Caco-2 (cell line): ENCODE measurements around the gene SRSF11. TPM values are rescaled to one million over a fixed set of nuclear protein-coding genes. Genes with fewer than 3 reads are reported as not detected.

Experiments used
- BruUV-seq: library from RNA; stranded (reverse); fragments of 400-500 nt; replicated peaks from 2 replicates; lab custom pipeline; 2021; lab: Mats Ljungman, UMichigan
- CTCF ChIA-PET: fragments of 300-600 bp; sonication (Branson Sonifier 250); formaldehyde crosslinking; loops from one replicate; lab custom pipeline; 2022; ENCODE audit warnings: antibody characterized with exemption; lab: Charles Lee
- POLR2A ChIA-PET: fragments of 300-600 bp; sonication (Branson Sonifier 250); formaldehyde crosslinking; loops from one replicate; lab custom pipeline; 2022; ENCODE audit warnings: antibody characterized with exemption; lab: Charles Lee
- DNase-seq, 2 experiments: peaks; one replicate each; pipeline versions ENCODE4 v3.0.0 to v3.0.0-alpha.2; 2020 to 2022
- H3K27me3 ChIP-seq: replicated peaks from 2 replicates; pipeline ENCODE4 v1.6.0; 2011; ENCODE audit warnings: low read length; ENCODE audit not compliant: control insufficient read depth, insufficient read depth
- H3K36me3 ChIP-seq: 2 replicates; pipeline ENCODE4 v1.5.1; 2011; ENCODE audit warnings: low read length; ENCODE audit not compliant: control insufficient read depth, insufficient read depth
- H3K4me1 ChIP-seq: fragments of 250-450 bp; sonication (Bioruptor Pico); 2 replicates; pipeline ENCODE4 v1.5.1; 2020; ENCODE audit warnings: mild to moderate bottlenecking
- H3K4me3 ChIP-seq: 2 replicates; pipeline ENCODE4 v1.5.1; 2011; ENCODE audit warnings: low read depth, mild to moderate bottlenecking, control low read depth, low read length
- H3K9me3 ChIP-seq: fragments of 250-450 bp; sonication (Bioruptor Pico); 2 replicates; pipeline ENCODE4 v1.5.1; 2020; ENCODE audit warnings: mild to moderate bottlenecking, moderate library complexity
- H3K27ac Mint-ChIP-seq: one replicate; pipeline ENCODE4 v1.8.0; 2022; ENCODE audit warnings: mixed read lengths; ENCODE audit not compliant: unreplicated experiment
- H3K27me3 Mint-ChIP-seq: one replicate; pipeline ENCODE4 v1.8.0; 2022; ENCODE audit warnings: mixed read lengths; ENCODE audit not compliant: insufficient read depth, unreplicated experiment
- H3K36me3 Mint-ChIP-seq: one replicate; pipeline ENCODE4 v1.8.0; 2022; ENCODE audit warnings: mild to moderate bottlenecking, mixed read lengths; ENCODE audit not compliant: insufficient read depth, unreplicated experiment
- H3K4me1 Mint-ChIP-seq: one replicate; pipeline ENCODE4 v1.8.0; 2022; ENCODE audit warnings: low read depth, mixed read lengths; ENCODE audit not compliant: unreplicated experiment
- H3K4me3 Mint-ChIP-seq: one replicate; pipeline ENCODE4 v1.8.0; 2022; ENCODE audit warnings: mild to moderate bottlenecking, moderate library complexity, mixed read lengths; ENCODE audit not compliant: unreplicated experiment
- H3K9me3 Mint-ChIP-seq: one replicate; pipeline ENCODE4 v1.8.0; 2022; ENCODE audit warnings: mixed read lengths; ENCODE audit not compliant: unreplicated experiment
- intact Hi-C: fragments of 100-400 bp; cut with micrococcal nuclease; formaldehyde crosslinking; loops from one replicate; pipeline ENCODE4 v1.10.0; 2022; ENCODE audit not compliant: unreplicated experiment
- total RNA-seq: library from RNA; stranded (reverse); gene quantifications from 2 replicates; pipeline ENCODE4 v1.2.3, GENCODE V29; 2022
- TF ChIP-seq, protein P1 (sequence below), 2 experiments: fragments of 200-600 bp in 1 of 2; IDR thresholded peaks; 1 replicate in 1 of 2; 2 replicates in 1 of 2; pipeline versions ENCODE4 v1.5.1 to v1.8.0; 2011 to 2022; ENCODE audit warnings: antibody characterized with exemption in 1 of 2, control low read depth in 1 of 2, inconsistent platforms in 1 of 2, low read depth in 1 of 2, low read length in 1 of 2, mild to moderate bottlenecking in 1 of 2, moderate library complexity in 1 of 2; ENCODE audit not compliant: insufficient read depth in 1 of 2, severe bottlenecking in 1 of 2, unreplicated experiment in 1 of 2

SRSF11 gene
- total RNA-seq, 1 experiment from 2014 or later = 119 TPM

DNA sequence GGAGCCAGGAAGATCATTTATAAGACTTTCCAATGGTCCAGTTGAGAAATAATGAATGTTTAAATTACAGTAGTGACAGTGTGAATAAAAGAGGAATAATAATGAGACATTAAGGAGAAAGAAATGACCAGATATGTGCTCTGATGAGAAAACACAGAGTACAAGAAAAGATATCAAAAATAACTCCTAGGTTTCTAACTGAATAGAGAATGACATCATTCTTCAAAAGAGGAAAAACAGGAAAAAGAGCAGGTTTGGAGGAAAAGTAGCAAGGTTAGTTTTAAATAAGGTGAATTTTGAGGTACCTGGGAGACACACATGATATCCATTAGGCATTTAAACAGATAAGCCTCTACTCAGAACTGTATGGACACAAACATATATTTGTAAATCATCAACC, 78.3 kb downstream of the SRSF11 start:
- no peaks in the 10 kb centered on the region for H3K4me1 ChIP-seq
- POLR2A ChIA-PET = no interaction called here
- no peak overlapping the region for H3K4me3 Mint-ChIP-seq

More for the DNA sequence above, 78.3 kb downstream of the SRSF11 start:
- BruUV-seq = no TSS peak
- Mint-ChIP-seq H3K36me3 (peaks cover 28% of the 10 kb centered on the region), H3K4me1 (no peaks in the 10 kb centered on the region), H3K27me3 (no peaks in the 10 kb centered on the region), H3K27ac (no peak overlapping the region), H3K9me3 (no peaks in the 10 kb centered on the region)
- no peak for DNase-seq
- CTCF ChIA-PET = no interaction called here
- Histone ChIP-seq H3K27me3 (no peaks in the 10 kb centered on the region), H3K36me3 (no peaks in the 10 kb centered on the region), H3K9me3 (no peaks in the 10 kb centered on the region), H3K4me3 (no peak overlapping the region)
- intact Hi-C loops = no loop called here
- TF ChIP-seq, protein P1, sequence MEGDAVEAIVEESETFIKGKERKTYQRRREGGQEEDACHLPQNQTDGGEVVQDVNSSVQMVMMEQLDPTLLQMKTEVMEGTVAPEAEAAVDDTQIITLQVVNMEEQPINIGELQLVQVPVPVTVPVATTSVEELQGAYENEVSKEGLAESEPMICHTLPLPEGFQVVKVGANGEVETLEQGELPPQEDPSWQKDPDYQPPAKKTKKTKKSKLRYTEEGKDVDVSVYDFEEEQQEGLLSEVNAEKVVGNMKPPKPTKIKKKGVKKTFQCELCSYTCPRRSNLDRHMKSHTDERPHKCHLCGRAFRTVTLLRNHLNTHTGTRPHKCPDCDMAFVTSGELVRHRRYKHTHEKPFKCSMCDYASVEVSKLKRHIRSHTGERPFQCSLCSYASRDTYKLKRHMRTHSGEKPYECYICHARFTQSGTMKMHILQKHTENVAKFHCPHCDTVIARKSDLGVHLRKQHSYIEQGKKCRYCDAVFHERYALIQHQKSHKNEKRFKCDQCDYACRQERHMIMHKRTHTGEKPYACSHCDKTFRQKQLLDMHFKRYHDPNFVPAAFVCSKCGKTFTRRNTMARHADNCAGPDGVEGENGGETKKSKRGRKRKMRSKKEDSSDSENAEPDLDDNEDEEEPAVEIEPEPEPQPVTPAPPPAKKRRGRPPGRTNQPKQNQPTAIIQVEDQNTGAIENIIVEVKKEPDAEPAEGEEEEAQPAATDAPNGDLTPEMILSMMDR (IDR thresholded peaks at IDR 0.05; ENCODE audit: insufficient read depth in 1 of 2, low read depth in 1 of 2, low read length in 1 of 2, severe bottlenecking in 1 of 2, unreplicated experiment in 1 of 2) = no peak

Other genes with a start within 250 kb of the SRSF11 start
- gene LRRC40, start 15.8 kb upstream of the SRSF11 start, total RNA-seq = 12.2 and 15.6 TPM in 2 replicates
- gene ANKRD13C, start 133.3 kb downstream of the SRSF11 start, total RNA-seq = 13.1 and 14.4 TPM in 2 replicates
- 11.1 and 14.0 TPM in 2 replicates for gene CTH, start 189.9 kb downstream of the SRSF11 start, total RNA-seq